Astrocyte (in vitro differentiated cells and primary cell): Measurements from ENCODE around the gene GBF1.

Experiments used
- CTCF ChIP-seq: IDR thresholded peaks from 2 replicates; pipeline ENCODE4 v1.5.1; 2011; ENCODE audit warnings: low read depth, mild to moderate bottlenecking, inconsistent platforms, low read length, moderate library complexity; ENCODE audit not compliant: insufficient read depth
- EZH2 ChIP-seq: IDR thresholded peaks from 2 replicates; pipeline ENCODE4 v1.6.1; 2012; ENCODE audit warnings: mild to moderate bottlenecking, low read length, inconsistent platforms; ENCODE audit not compliant: insufficient read depth

- TF ChIP-seq CTCF = no peak
- TF ChIP-seq EZH2 = no peak
These were observed 131.6 kb downstream of the GBF1 start for GRCh38 chr10:102376901-102377300.
